Pancreas (tissue), 10 donors: ENCODE measurements around the gene GPX2. TPM values are rescaled to one million over a fixed set of nuclear protein-coding genes. Genes with fewer than 3 reads are reported as not detected.

Experiments
- ATAC-seq, 4 donors: fragments of 200-7000 bp; cut with Tn5 transposase; one replicate each; pipeline versions ENCODE4 v1.8.0 to v1.9.1; 2020; ENCODE audit warnings: mild to moderate bottlenecking in 4 of 4, moderate library complexity in 4 of 4
- DNase-seq, 6 donors: peaks; one replicate each; pipeline ENCODE4 v3.0.0-alpha.2; 2020
- FAIRE-seq: peaks from 2 replicates; lab custom pipeline; 2012; peaks lifted over from hg19 to GRCh38; lab: Jason Lieb, UNC
- H3K27ac ChIP-seq, 4 donors: fragments of 200-600 bp; sonication (generic); 1 replicate in 3 of 4; 2 replicates in 1 of 4; pipeline versions ENCODE4 v1.5.0 to v1.8.0; 2020
- H3K27me3 ChIP-seq, 4 donors: fragments of 200-600 bp; one replicate each; pipeline ENCODE4 v1.8.0; 2021
- H3K36me3 ChIP-seq, 3 donors: fragments of 200-600 bp; sonication (generic) in 1 of 3; one replicate each; pipeline versions ENCODE4 v1.5.0 to v1.8.0; 2020 to 2021
- H3K4me1 ChIP-seq, 3 donors: fragments of 200-600 bp; one replicate each; pipeline ENCODE4 v1.8.0; 2021
- H3K4me3 ChIP-seq, 4 donors: fragments of 200-600 bp; sonication (generic) in 2 of 4; one replicate each; pipeline versions ENCODE4 v1.5.0 to v1.8.0; 2020 to 2021
- H3K9me3 ChIP-seq, 4 donors: fragments of 200-600 bp; one replicate each; pipeline ENCODE4 v1.8.0; 2021
- WGBS, 2 donors: extraction: QIAGEN DNeasy Blood & Tissue Kit; methylation state at CpG; one replicate each; pipeline ENCODE4 v1.1.7; 2013; 5-methylcytosine and 5-hydroxymethylcytosine counted together
- intact Hi-C, 3 donors: fragments of 100-400 bp; cut with DNase I; formaldehyde crosslinking; loops; one replicate each; pipeline versions ENCODE4 v1.11.1 to v1.14.2; 2022
- polyA plus RNA-seq, 2 donors: library from polyadenylated mRNA; stranded (reverse); fragments of 200-250 nt; gene quantifications; one replicate each; pipeline ENCODE4 v1.2.3, GENCODE V29; 2013
- total RNA-seq, 6 donors: library from RNA; stranded (reverse); fragmentation: NEBNext Ultra II Directional in 4 of 6; extraction: Animal tissue kit (Norgen Biotek cat#: 25700) in 4 of 6; gene quantifications; one replicate each; pipeline versions ENCODE4 v1.2.1 to v1.2.4, GENCODE V29; 2021 to 2023
- TF ChIP-seq, protein P1 (sequence below), 4 donors: fragments of 200-600 bp; sonication (generic) in 3 of 4; IDR thresholded peaks; one replicate each; pipeline versions ENCODE4 v1.5.0 to v1.8.0; 2021; ENCODE audit warnings: antibody characterized with exemption in 4 of 4
- donor health status: healthy with polysubstance abuse.
- donor health status: DM: no; HTN: no; CAD: no; lungs with moderate emphysema.
- donor health status: DM: no; HTN: no; CAD: no.
- donor health status: control.
- donor health status: control.
- donor health status: Bipolar disorder and iron deficiency.
- donor health status: DM: yes; HTN: yes; CAD: no.
- donor health status: DM: no; HTN: no; CAD: no.
- donor health status: DM: no; HTN: no; CAD: no.
- donor health status: DM: yes; HTN: yes; CAD: no.

GPX2 gene
- total and polyA plus RNA-seq, 8 donors = 2.6 to 41.9 (median 11.1) TPM

DNA sequence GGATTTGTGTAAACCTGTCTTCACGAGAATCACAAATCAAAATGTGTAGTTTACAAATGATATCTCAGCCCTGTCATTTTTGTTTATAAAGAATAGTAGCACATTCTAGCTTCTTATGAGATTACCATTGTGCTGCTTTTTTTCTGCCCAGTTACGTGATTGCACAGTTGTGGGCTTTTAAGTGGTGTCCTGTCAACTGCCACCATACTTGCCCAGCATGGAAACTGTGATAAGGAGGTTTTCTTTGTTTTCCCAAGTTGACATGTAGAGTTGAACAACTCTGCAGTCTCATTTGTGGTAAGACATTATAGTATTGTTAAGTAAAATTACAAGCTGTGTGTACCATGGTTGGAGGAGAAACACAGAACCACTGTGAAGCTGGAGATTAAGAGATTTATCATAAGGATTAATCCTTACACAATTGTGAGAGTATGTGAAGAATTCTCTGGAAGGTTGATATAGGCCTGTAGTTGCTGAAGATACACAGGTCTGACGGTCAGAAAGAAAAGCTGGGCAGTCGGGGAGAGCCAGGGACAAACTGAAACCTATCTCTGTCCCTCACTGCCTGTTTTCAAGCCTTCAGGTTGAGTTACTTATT is 16.0 kb downstream of the GPX2 start:
- Histone ChIP-seq H3K9me3 (no peaks in the 10 kb centered on the region), H3K27me3 (no peaks in the 10 kb centered on the region), H3K27ac (no peak overlapping the region), H3K36me3 (peaks cover 0 to 26% (median 8%) of the 10 kb centered on the region in 3 donors), H3K4me3 (no peak overlapping the region), H3K4me1 (peaks cover 0 to 7% (median 0%) of the 10 kb centered on the region in 3 donors)
- 79 to 88% methylated on average over 4 of the region's 4 CpGs for WGBS, 2 donors
- DNase-seq = no peak
- TF ChIP-seq, protein P1, sequence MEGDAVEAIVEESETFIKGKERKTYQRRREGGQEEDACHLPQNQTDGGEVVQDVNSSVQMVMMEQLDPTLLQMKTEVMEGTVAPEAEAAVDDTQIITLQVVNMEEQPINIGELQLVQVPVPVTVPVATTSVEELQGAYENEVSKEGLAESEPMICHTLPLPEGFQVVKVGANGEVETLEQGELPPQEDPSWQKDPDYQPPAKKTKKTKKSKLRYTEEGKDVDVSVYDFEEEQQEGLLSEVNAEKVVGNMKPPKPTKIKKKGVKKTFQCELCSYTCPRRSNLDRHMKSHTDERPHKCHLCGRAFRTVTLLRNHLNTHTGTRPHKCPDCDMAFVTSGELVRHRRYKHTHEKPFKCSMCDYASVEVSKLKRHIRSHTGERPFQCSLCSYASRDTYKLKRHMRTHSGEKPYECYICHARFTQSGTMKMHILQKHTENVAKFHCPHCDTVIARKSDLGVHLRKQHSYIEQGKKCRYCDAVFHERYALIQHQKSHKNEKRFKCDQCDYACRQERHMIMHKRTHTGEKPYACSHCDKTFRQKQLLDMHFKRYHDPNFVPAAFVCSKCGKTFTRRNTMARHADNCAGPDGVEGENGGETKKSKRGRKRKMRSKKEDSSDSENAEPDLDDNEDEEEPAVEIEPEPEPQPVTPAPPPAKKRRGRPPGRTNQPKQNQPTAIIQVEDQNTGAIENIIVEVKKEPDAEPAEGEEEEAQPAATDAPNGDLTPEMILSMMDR (IDR thresholded peaks at IDR 0.05) = no peak
- intact Hi-C loops = no loop called here
- FAIRE-seq = no peak
- no peak for ATAC-seq

DNA sequence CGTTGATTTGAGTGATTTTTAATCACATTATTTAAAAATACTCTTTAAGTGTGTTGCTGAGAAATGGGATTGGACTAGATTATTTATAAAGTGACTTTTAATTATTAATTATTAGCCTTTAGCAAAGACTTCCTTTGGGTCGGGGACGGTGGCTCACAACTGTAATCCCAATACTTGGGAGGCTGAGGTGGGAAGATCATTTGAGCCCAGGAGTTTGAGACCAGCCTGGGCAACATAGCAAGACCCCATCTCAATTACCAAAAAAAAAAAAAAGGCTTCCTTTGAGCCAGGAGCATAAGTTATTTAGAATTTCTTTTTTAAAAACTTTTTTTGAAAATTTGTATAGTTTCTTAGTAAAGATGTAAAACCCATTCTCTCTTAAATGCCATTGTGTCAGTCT is 19.5 kb downstream of the GPX2 start:
- ATAC-seq (no peak), DNase-seq (no peak), FAIRE-seq (no peak)
- TF ChIP-seq, protein P1 (IDR thresholded peaks at IDR 0.05) = no peak
- Histone ChIP-seq H3K36me3 (peaks cover 0 to 18% (median under 1%) of the 10 kb centered on the region in 3 donors), H3K9me3 (no peaks in the 10 kb centered on the region), H3K27ac (no peak overlapping the region), H3K4me3 (no peak overlapping the region), H3K27me3 (no peaks in the 10 kb centered on the region), H3K4me1 (peaks cover 0 to 4% (median 0%) of the 10 kb centered on the region in 3 donors)
- intact Hi-C loops = no loop called here
- WGBS, 2 donors = 73 to 74% methylated on average over 3 of the region's 3 CpGs

DNA sequence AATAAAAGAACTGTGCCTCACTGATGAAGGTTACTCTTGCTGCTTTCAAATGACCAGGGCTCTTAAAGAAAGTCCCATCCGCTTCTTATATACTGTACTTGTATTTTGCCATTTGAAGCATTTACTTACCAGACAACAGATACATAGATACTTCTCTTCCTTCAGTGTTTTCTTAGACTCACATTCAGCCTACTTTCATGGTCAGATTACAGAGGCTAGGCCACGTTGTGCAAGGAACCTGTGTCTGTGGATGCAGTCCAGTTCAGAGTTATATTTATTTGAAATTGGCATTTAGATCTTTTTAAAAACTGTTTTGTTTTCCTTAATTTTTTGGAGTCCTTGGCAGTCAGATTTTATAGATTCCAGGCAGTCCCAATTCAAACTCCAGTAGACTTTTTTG is 22.1 kb downstream of the GPX2 start:
- DNase-seq (no peak), FAIRE-seq (no peak), ATAC-seq (no peak)
- Histone ChIP-seq H3K9me3 (no peaks in the 10 kb centered on the region), H3K4me3 (no peak overlapping the region), H3K27me3 (no peaks in the 10 kb centered on the region), H3K36me3 (peaks cover 0 to 6% (median 0%) of the 10 kb centered on the region in 3 donors), H3K27ac (no peak overlapping the region), H3K4me1 (peaks cover 4 to 12% (median 4%) of the 10 kb centered on the region in 3 donors)
- intact Hi-C loops = no loop called here
- TF ChIP-seq, protein P1 (IDR thresholded peaks at IDR 0.05) = no peak
- 47 to 73% methylated on average over 2 of the region's 2 CpGs for WGBS, 2 donors

DNA sequence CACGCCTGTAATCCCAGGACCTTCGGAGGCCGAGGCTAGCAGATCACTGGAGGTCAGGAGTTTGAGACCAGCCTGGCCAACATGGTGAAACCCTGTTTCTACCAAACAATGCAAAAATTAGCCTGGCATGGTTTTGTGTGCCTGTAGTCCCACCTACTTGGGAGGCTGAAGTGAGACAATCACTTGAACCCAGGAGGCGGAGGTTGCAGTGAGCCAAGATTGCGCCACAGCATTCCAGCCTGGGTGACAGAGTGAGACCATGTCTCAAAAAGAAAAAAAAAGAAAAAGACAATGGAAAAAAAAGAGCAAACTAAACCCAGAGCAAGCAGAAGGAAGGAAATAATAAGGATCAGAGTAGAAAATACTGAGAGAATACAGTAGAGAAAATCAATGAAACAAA is 22.9 kb downstream of the GPX2 start:
- 79 to 89% methylated on average over 5 of the region's 5 CpGs for WGBS, 2 donors
- no peak overlapping the region for H3K27ac ChIP-seq
- H3K27me3 ChIP-seq = no peaks in the 10 kb centered on the region
- TF ChIP-seq, protein P1 (IDR thresholded peaks at IDR 0.05) = no peak
- intact Hi-C loops = no loop called here
- no peak overlapping the region for H3K4me3 ChIP-seq
- no peaks in the 10 kb centered on the region for H3K9me3 ChIP-seq
- no peak for FAIRE-seq
- no peak for DNase-seq
- H3K4me1 ChIP-seq = peaks cover 4 to 18% (median 10%) of the 10 kb centered on the region in 3 donors
- ATAC-seq = no peak
- H3K36me3 ChIP-seq = peaks cover 0 to 1% (median 0%) of the 10 kb centered on the region in 3 donors

DNA sequence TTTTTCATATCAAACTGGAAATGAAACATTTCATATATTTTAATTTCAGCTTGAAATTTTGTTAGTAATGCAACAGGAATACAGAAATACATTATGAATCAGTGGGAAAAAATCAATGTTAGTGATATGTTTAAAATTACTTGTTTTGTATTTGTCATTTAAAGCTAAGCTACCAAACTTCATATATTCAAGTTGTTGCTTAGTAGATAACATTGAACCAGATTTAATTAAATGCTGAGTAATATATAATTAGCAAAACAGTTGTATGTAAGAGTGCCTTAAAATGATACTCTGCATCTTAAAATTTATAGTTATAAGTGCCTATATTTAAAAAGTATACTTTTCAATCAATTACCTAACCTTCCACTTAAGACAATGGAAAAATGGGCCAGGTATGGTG is 23.3 kb downstream of the GPX2 start:
- H3K27me3 ChIP-seq = no peaks in the 10 kb centered on the region
- intact Hi-C loops = no loop called here
- TF ChIP-seq, protein P1 (IDR thresholded peaks at IDR 0.05) = no peak
- ATAC-seq = no peak
- no peaks in the 10 kb centered on the region for H3K9me3 ChIP-seq
- no peak overlapping the region for H3K4me3 ChIP-seq
- no peak overlapping the region for H3K27ac ChIP-seq
- no peak for DNase-seq
- no peaks in the 10 kb centered on the region for H3K36me3 ChIP-seq
- no peak for FAIRE-seq
- peaks cover 4 to 18% (median 10%) of the 10 kb centered on the region in 3 donors for H3K4me1 ChIP-seq
